Activated CD4-positive, alpha-beta T cell treated with anti-CD3 and anti-CD28 coated beads, Interleukin-2, amount 10 ng/mL, durations not matched to agents 24 days and 14 days (primary cell): ENCODE results near the gene C6orf132. TPM values are rescaled to one million over a fixed set of nuclear protein-coding genes. Genes with fewer than 3 reads are reported as not detected.

Experiments
- DNase-seq: peaks from one replicate; pipeline ENCODE4 v3.0.0; 2022
- H3K27ac Mint-ChIP-seq: one replicate; pipeline ENCODE4 v1.8.0; 2022; ENCODE audit warnings: mild to moderate bottlenecking, mixed read lengths
- H3K27me3 Mint-ChIP-seq: one replicate; pipeline ENCODE4 v1.8.0; 2022; ENCODE audit warnings: mixed read lengths
- H3K36me3 Mint-ChIP-seq: one replicate; pipeline ENCODE4 v1.8.0; 2022; ENCODE audit warnings: low read depth, mild to moderate bottlenecking, mixed read lengths
- H3K4me1 Mint-ChIP-seq: one replicate; pipeline ENCODE4 v1.8.0; 2021; ENCODE audit warnings: mixed read lengths
- H3K4me3 Mint-ChIP-seq: one replicate; pipeline ENCODE4 v1.8.0; 2022; ENCODE audit warnings: mild to moderate bottlenecking, moderate library complexity, mixed read lengths
- H3K9me3 Mint-ChIP-seq: one replicate; pipeline ENCODE4 v1.8.0; 2021; ENCODE audit warnings: mixed read lengths
- intact Hi-C: fragments of 100-400 bp; cut with micrococcal nuclease; formaldehyde crosslinking; loops from one replicate; pipeline ENCODE4 v1.15.1; 2023
- total RNA-seq: library from RNA; stranded (reverse); gene quantifications from 2 replicates; pipeline ENCODE4 v1.2.3, GENCODE V29; 2022

C6orf132 gene
- total RNA-seq, result 0.21 and 0.40 TPM in 2 replicates

- Mint-ChIP-seq H3K27me3 (peaks cover 44% of the 10 kb centered on the region), H3K4me1 (peaks cover 3% of the 10 kb centered on the region), H3K9me3 (no peaks in the 10 kb centered on the region), H3K27ac (peak within 1 kb of the TSS; percentile 35), H3K4me3 (peak within 1 kb of the TSS; percentile 20), H3K36me3 (no peaks in the 10 kb centered on the region)
- no peak for DNase-seq
- intact Hi-C loops, result no loop called here
These were observed at the start of gene C6orf132 for GRCh38 chr6:42142118-42142835. C6orf132 (minus strand) TSS chr6:42142620; CDS start chr6:42142444, 176 bp downstream.

DNA sequence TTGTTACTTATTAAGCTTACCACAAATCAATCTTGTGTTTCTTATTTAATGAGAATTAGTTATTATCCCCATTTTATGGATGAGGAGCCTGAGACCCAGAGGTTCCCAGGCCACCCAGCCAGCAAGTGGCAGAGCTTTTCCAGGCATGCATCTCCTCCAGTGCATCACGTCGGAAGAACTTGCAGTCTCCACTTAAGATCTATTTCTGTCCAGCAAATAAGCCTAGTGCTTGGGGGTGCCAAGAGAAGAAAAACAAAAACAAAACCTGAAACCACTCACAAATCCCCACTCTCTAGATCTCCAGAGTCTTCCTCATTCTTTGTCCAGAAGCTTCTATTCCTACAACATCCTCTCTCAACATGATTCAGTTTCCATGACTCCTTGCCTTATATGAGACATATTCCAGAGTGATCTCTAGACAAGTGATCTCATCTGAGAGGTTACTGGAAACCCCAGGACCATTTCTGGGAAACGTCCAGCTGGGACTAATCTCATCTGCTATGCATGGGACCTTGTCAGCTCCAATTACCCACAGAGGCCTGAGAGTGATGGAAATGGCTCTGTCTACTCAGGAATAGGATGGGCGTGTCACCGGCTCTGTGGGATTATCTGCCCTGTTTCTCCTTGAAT is 48.2 kb upstream of the C6orf132 start:
- no peaks in the 10 kb centered on the region for H3K27me3 Mint-ChIP-seq
- intact Hi-C loops, result no loop called here
- no peak overlapping the region for H3K4me3 Mint-ChIP-seq
- H3K9me3 Mint-ChIP-seq, result no peaks in the 10 kb centered on the region
- no peaks in the 10 kb centered on the region for H3K36me3 Mint-ChIP-seq
- no peak for DNase-seq
- no peak overlapping the region for H3K27ac Mint-ChIP-seq
- H3K4me1 Mint-ChIP-seq, result no peaks in the 10 kb centered on the region

GRCh38 chr6:42188406-42188805 is 46.0 kb upstream of the C6orf132 start:
- no peak for DNase-seq
- Mint-ChIP-seq H3K4me3 (no peak overlapping the region), H3K9me3 (no peaks in the 10 kb centered on the region), H3K27ac (no peak overlapping the region), H3K27me3 (no peaks in the 10 kb centered on the region), H3K36me3 (no peaks in the 10 kb centered on the region), H3K4me1 (no peaks in the 10 kb centered on the region)
- intact Hi-C loops, result no loop called here

DNA sequence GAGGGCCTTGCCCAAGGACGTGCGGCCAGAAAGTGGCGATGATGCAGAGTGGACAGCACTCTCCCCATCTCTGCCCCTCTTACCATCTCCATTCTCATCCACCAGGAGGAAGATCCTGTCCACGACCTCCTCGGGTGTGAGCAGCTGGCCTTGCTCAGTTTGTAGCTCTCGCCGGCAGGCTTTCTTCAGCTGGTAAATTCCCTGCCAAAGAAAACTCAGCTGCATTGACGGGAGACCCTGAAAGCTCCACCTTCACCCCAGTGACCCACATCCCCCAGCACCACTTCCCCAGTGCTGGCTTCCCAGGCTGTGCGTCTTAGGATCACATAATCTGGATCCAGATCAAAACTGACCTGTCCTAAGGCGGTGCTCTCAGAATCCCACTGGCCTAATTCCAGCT is 43.2 kb upstream of the C6orf132 start:
- intact Hi-C loops, result no loop called here
- no peaks in the 10 kb centered on the region for H3K4me1 Mint-ChIP-seq
- H3K36me3 Mint-ChIP-seq, result no peaks in the 10 kb centered on the region
- H3K27ac Mint-ChIP-seq, result no peak overlapping the region
- H3K4me3 Mint-ChIP-seq, result no peak overlapping the region
- no peak for DNase-seq
- H3K27me3 Mint-ChIP-seq, result no peaks in the 10 kb centered on the region
- H3K9me3 Mint-ChIP-seq, result no peaks in the 10 kb centered on the region

GRCh38 chr6:42184475-42184874 is 42.1 kb upstream of the C6orf132 start:
- no peaks in the 10 kb centered on the region for H3K27me3 Mint-ChIP-seq
- no peak overlapping the region for H3K4me3 Mint-ChIP-seq
- H3K27ac Mint-ChIP-seq, result no peak overlapping the region
- H3K36me3 Mint-ChIP-seq, result no peaks in the 10 kb centered on the region
- no peaks in the 10 kb centered on the region for H3K9me3 Mint-ChIP-seq
- DNase-seq, result no peak
- peaks cover 7% of the 10 kb centered on the region for H3K4me1 Mint-ChIP-seq
- intact Hi-C loops, result no loop called here

DNA sequence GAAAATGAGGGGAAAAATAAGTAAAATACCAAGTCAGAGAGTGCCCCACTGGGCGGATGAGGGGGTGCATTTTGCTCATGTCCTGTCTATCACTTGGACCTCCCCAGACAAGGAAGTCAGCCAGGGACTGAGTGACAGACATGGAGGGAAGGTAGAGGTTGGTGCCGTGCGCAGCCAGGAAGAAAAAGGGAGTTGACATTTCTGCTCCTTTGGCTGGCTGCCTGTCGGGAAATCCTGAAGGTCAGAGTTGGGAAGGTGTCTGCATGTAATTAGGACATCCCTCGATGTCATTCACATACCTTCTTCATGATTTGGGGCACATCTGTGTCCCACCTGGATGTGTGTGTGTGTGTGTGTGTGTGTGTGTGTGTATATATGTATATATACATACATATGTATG is 39.7 kb upstream of the C6orf132 start:
- DNase-seq, result no peak
- H3K4me1 Mint-ChIP-seq, result peaks cover 10% of the 10 kb centered on the region
- no peaks in the 10 kb centered on the region for H3K27me3 Mint-ChIP-seq
- no peak overlapping the region for H3K27ac Mint-ChIP-seq
- no peaks in the 10 kb centered on the region for H3K36me3 Mint-ChIP-seq
- H3K4me3 Mint-ChIP-seq, result no peak overlapping the region
- intact Hi-C loops, result no loop called here
- H3K9me3 Mint-ChIP-seq, result no peaks in the 10 kb centered on the region

GRCh38 chr6:42179945-42180313 is 37.5 kb upstream of the C6orf132 start:
- Mint-ChIP-seq H3K4me3 (no peak overlapping the region), H3K9me3 (no peaks in the 10 kb centered on the region), H3K27me3 (no peaks in the 10 kb centered on the region), H3K36me3 (no peaks in the 10 kb centered on the region), H3K27ac (no peak overlapping the region), H3K4me1 (peaks cover 10% of the 10 kb centered on the region)
- DNase-seq, result no peak
- intact Hi-C loops, result no loop called here

DNA sequence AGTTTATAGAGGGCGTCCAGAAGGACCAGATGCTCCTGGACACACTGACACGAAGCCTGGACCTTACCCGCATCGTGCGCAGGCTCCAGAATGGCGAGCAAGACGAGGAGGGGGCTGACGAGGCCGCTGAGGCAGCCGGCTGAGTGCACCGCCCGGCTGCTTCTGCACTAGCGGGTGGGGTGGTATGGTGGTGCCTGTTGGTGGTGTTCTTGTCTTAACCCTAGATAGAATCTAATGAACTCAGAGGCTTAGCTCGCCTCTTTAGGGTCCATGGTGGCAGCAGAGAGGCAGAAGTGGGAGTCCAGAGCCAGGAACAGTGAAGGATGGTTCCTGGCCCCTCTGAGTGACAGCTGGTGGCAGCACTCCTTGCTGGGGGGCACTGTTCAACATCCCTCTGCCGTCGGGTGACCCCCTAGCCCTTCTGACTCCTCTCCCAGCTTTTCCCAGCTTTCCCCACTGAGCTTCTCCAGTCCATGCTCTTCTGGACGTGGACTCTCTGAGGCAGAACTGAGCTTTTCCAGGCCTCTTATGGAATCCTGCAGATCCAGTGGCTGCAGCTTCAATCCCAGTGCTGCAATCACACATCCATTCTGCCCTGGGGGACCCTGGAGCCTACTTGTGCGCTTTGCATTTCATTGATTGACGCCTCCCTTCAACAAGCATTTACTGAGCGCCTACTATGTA is 37.0 kb upstream of the C6orf132 start:
- no peak overlapping the region for H3K27ac Mint-ChIP-seq
- H3K9me3 Mint-ChIP-seq, result no peaks in the 10 kb centered on the region
- H3K4me3 Mint-ChIP-seq, result no peak overlapping the region
- H3K4me1 Mint-ChIP-seq, result peaks cover 10% of the 10 kb centered on the region
- DNase-seq, result no peak
- no peaks in the 10 kb centered on the region for H3K36me3 Mint-ChIP-seq
- intact Hi-C loops, result no loop called here
- H3K27me3 Mint-ChIP-seq, result no peaks in the 10 kb centered on the region

- H3K36me3 Mint-ChIP-seq, result no peaks in the 10 kb centered on the region
- no peaks in the 10 kb centered on the region for H3K9me3 Mint-ChIP-seq
- H3K27ac Mint-ChIP-seq, result no peak overlapping the region
- H3K4me3 Mint-ChIP-seq, result no peak overlapping the region
- DNase-seq, result peak; percentile 77
- intact Hi-C loops, result no loop called here
- H3K4me1 Mint-ChIP-seq, result peaks cover 10% of the 10 kb centered on the region
- H3K27me3 Mint-ChIP-seq, result no peaks in the 10 kb centered on the region
These were observed 35.3 kb upstream of the C6orf132 start for GRCh38 chr6:42177514-42178364.

GRCh38 chr6:42176981-42177380 is 34.6 kb upstream of the C6orf132 start:
- intact Hi-C loops, result no loop called here
- no peaks in the 10 kb centered on the region for H3K36me3 Mint-ChIP-seq
- H3K4me1 Mint-ChIP-seq, result peaks cover 10% of the 10 kb centered on the region
- no peak overlapping the region for H3K27ac Mint-ChIP-seq
- no peaks in the 10 kb centered on the region for H3K9me3 Mint-ChIP-seq
- H3K27me3 Mint-ChIP-seq, result no peaks in the 10 kb centered on the region
- DNase-seq, result no peak
- H3K4me3 Mint-ChIP-seq, result no peak overlapping the region

DNA sequence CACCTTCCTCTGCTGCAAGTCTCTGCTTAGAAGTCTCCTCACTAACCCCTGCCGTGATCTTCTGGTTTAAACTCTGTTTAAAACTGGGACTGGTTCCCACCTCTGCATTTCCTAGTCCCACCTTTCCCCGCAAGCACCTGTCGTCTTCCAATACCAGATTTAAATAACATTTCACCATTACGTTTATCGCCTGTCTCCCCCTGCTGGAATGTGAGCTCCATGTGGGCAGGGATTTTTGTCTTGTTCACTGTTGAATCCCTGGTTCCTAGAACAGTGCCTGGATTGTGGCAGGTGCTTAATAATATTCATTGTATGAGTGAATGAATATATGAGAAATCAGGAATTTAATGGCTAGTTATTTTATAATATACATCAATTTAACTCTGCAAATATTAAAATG is 33.4 kb upstream of the C6orf132 start:
- no peak overlapping the region for H3K27ac Mint-ChIP-seq
- H3K27me3 Mint-ChIP-seq, result no peaks in the 10 kb centered on the region
- DNase-seq, result no peak
- H3K9me3 Mint-ChIP-seq, result no peaks in the 10 kb centered on the region
- intact Hi-C loops, result no loop called here
- no peaks in the 10 kb centered on the region for H3K36me3 Mint-ChIP-seq
- H3K4me1 Mint-ChIP-seq, result peaks cover 10% of the 10 kb centered on the region
- H3K4me3 Mint-ChIP-seq, result no peak overlapping the region

GRCh38 chr6:42173101-42173500 is 30.7 kb upstream of the C6orf132 start, which contains the start of gene GUCA1A:
GUCA1A (plus strand) TSS chr6:42173364; CDS start chr6:42173614, 250 bp downstream.
- no peaks in the 10 kb centered on the region for H3K9me3 Mint-ChIP-seq
- peaks cover 1% of the 10 kb centered on the region for H3K4me1 Mint-ChIP-seq
- no peak for DNase-seq
- H3K4me3 Mint-ChIP-seq, result no peak within 1 kb of the TSS
- H3K36me3 Mint-ChIP-seq, result no peaks in the 10 kb centered on the region
- intact Hi-C loops, result no loop called here
- H3K27ac Mint-ChIP-seq, result no peak within 1 kb of the TSS
- H3K27me3 Mint-ChIP-seq, result no peaks in the 10 kb centered on the region

GRCh38 chr6:42171813-42172581 is 29.6 kb upstream of the C6orf132 start:
- no peaks in the 10 kb centered on the region for H3K36me3 Mint-ChIP-seq
- DNase-seq, result no peak
- intact Hi-C loops, result no loop called here

More at GRCh38 chr6:42171813-42172581, 29.6 kb upstream of the C6orf132 start:
- Mint-ChIP-seq H3K27ac (no peak overlapping the region), H3K9me3 (no peaks in the 10 kb centered on the region), H3K27me3 (no peaks in the 10 kb centered on the region), H3K4me1 (no peaks in the 10 kb centered on the region), H3K4me3 (no peak overlapping the region)
